SK-N-SH treated with all-trans-retinoic acid at 6 μM for 48 hours (cell line): ENCODE measurements around the gene PSMA2.

ENCODE experiments used
- ATAC-seq: fragments of 200-7000 bp; cut with Tn5 transposase; 3 replicates; pipeline ENCODE4 v1.9.1; 2020; ENCODE audit warnings: mild to moderate bottlenecking, moderate library complexity
- ARNTL ChIP-seq: fragments of 450-650 bp; formaldehyde crosslinking; IDR thresholded peaks from 2 replicates; pipeline ENCODE4 v1.5.0; 2020; ENCODE audit warnings: low read depth, mild to moderate bottlenecking, moderate library complexity, borderline replicate concordance
- BACH2 ChIP-seq: fragments of 250-450 bp; sonication (Bioruptor Pico); IDR thresholded peaks from 2 replicates; pipeline ENCODE4 v1.9.0; 2021; ENCODE audit warnings: mild to moderate bottlenecking, borderline replicate concordance
- ESRRG ChIP-seq: fragments of 250-450 bp; sonication (Bioruptor Pico); IDR thresholded peaks from 2 replicates; pipeline ENCODE4 v1.6.1; 2021; ENCODE audit warnings: mild to moderate bottlenecking
- GLIS3 ChIP-seq: fragments of 250-450 bp; sonication (Bioruptor Pico); IDR thresholded peaks from 2 replicates; pipeline ENCODE4 v1.5.0; 2020; ENCODE audit warnings: mild to moderate bottlenecking, moderate library complexity
- ISL1 ChIP-seq: fragments of 250-450 bp; sonication (Bioruptor Pico); IDR thresholded peaks from 2 replicates; pipeline ENCODE4 v2.1.2; 2022; ENCODE audit warnings: mild to moderate bottlenecking, moderate library complexity
- OSR1 ChIP-seq: fragments of 250-450 bp; sonication (Bioruptor Pico); IDR thresholded peaks from 2 replicates; pipeline ENCODE4 v1.8.0; 2022; ENCODE audit warnings: moderate library complexity, mild to moderate bottlenecking, inconsistent platforms
- POU6F1 ChIP-seq: fragments of 250-450 bp; sonication (Bioruptor Pico); IDR thresholded peaks from 2 replicates; pipeline ENCODE4 v1.8.0; 2021; ENCODE audit warnings: low read depth, mild to moderate bottlenecking, moderate library complexity, borderline replicate concordance
- PPARA ChIP-seq: fragments of 250-450 bp; sonication (Bioruptor Pico); IDR thresholded peaks from 2 replicates; pipeline ENCODE4 v1.5.0; 2020; ENCODE audit warnings: mild to moderate bottlenecking, borderline replicate concordance
- RARB ChIP-seq: fragments of 250-450 bp; sonication (Bioruptor Pico); IDR thresholded peaks from 2 replicates; pipeline ENCODE4 v1.8.0; 2021; ENCODE audit warnings: mild to moderate bottlenecking, moderate library complexity
- SNAI2 ChIP-seq: fragments of 250-450 bp; sonication (Bioruptor Pico); IDR thresholded peaks from 2 replicates; pipeline ENCODE4 v1.5.0; 2020; ENCODE audit warnings: mild to moderate bottlenecking, moderate library complexity
- TCF4 ChIP-seq: fragments of 250-450 bp; sonication (Bioruptor Pico); IDR thresholded peaks from 2 replicates; pipeline ENCODE4 v1.8.0; 2021; ENCODE audit warnings: mild to moderate bottlenecking, moderate library complexity, borderline replicate concordance
- TOX ChIP-seq: fragments of 250-450 bp; sonication (Bioruptor Pico); IDR thresholded peaks from 2 replicates; pipeline ENCODE4 v1.8.0; 2021; ENCODE audit warnings: mild to moderate bottlenecking, moderate library complexity, borderline replicate concordance
- ZC3H10 ChIP-seq: fragments of 250-450 bp; sonication (Bioruptor Pico); IDR thresholded peaks from 2 replicates; pipeline ENCODE4 v1.5.1; 2021; ENCODE audit warnings: mild to moderate bottlenecking, moderate library complexity
- ZFP3 ChIP-seq: fragments of 250-450 bp; sonication (Bioruptor Pico); IDR thresholded peaks from 2 replicates; pipeline ENCODE4 v1.5.0; 2020; ENCODE audit warnings: mild to moderate bottlenecking, moderate library complexity
- ZFP30 ChIP-seq: fragments of 450-650 bp; formaldehyde crosslinking; IDR thresholded peaks from 2 replicates; pipeline ENCODE4 v1.5.0; 2022; ENCODE audit warnings: mild to moderate bottlenecking, moderate library complexity
- ZNF565 ChIP-seq: fragments of 450-650 bp; formaldehyde crosslinking; conservative IDR thresholded peaks from 2 replicates; pipeline ENCODE4 v1.5.0; 2020; ENCODE audit warnings: low read depth, mild to moderate bottlenecking, moderate library complexity
- ZNF70 ChIP-seq: fragments of 450-650 bp; formaldehyde crosslinking; IDR thresholded peaks from 2 replicates; pipeline ENCODE4 v1.5.0; 2020; ENCODE audit warnings: mild to moderate bottlenecking, moderate library complexity
- ZNF8 ChIP-seq: fragments of 450-650 bp; formaldehyde crosslinking; IDR thresholded peaks from 2 replicates; pipeline ENCODE4 v1.5.0; 2020; ENCODE audit warnings: mild to moderate bottlenecking, moderate library complexity
- TF ChIP-seq, protein P1 (sequence below): fragments of 250-450 bp; sonication (Bioruptor Pico); IDR thresholded peaks from 2 replicates; pipeline ENCODE4 v1.5.1; 2021; ENCODE audit warnings: mild to moderate bottlenecking, moderate library complexity
- TF ChIP-seq, protein P2 (sequence below): fragments of 250-450 bp; sonication (Bioruptor Pico); IDR thresholded peaks from 2 replicates; pipeline ENCODE4 v1.8.0; 2020; ENCODE audit warnings: mild to moderate bottlenecking, moderate library complexity, borderline replicate concordance
- TF ChIP-seq, protein P3 (sequence below): fragments of 250-450 bp; sonication (Bioruptor Pico); IDR thresholded peaks from 2 replicates; pipeline ENCODE4 v1.5.1; 2020; ENCODE audit warnings: low read depth, mild to moderate bottlenecking, moderate library complexity

Gene PSMA2

GRCh38 chr7:42956062-42956461 is 24.1 kb upstream of the PSMA2 start:
- TF ChIP-seq TOX (no peak), ZNF70 (no peak), OSR1 (CRISPR knock-in tag) (no peak), GLIS3 (CRISPR knock-in tag) (no peak), BACH2 (CRISPR knock-in tag) (no peak), ZC3H10 (CRISPR knock-in tag) (no peak), PPARA (CRISPR knock-in tag) (no peak), ZFP30 (CRISPR knock-in tag) (no peak), POU6F1 (CRISPR knock-in tag) (no peak)
- TF ChIP-seq, protein P1, sequence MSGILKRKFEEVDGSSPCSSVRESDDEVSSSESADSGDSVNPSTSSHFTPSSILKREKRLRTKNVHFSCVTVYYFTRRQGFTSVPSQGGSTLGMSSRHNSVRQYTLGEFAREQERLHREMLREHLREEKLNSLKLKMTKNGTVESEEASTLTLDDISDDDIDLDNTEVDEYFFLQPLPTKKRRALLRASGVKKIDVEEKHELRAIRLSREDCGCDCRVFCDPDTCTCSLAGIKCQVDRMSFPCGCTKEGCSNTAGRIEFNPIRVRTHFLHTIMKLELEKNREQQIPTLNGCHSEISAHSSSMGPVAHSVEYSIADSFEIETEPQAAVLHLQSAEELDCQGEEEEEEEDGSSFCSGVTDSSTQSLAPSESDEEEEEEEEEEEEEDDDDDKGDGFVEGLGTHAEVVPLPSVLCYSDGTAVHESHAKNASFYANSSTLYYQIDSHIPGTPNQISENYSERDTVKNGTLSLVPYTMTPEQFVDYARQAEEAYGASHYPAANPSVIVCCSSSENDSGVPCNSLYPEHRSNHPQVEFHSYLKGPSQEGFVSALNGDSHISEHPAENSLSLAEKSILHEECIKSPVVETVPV (CRISPR knock-in tag): no peak
- TF ChIP-seq, protein P2, sequence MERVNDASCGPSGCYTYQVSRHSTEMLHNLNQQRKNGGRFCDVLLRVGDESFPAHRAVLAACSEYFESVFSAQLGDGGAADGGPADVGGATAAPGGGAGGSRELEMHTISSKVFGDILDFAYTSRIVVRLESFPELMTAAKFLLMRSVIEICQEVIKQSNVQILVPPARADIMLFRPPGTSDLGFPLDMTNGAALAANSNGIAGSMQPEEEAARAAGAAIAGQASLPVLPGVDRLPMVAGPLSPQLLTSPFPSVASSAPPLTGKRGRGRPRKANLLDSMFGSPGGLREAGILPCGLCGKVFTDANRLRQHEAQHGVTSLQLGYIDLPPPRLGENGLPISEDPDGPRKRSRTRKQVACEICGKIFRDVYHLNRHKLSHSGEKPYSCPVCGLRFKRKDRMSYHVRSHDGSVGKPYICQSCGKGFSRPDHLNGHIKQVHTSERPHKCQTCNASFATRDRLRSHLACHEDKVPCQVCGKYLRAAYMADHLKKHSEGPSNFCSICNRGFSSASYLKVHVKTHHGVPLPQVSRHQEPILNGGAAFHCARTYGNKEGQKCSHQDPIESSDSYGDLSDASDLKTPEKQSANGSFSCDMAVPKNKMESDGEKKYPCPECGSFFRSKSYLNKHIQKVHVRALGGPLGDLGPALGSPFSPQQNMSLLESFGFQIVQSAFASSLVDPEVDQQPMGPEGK (CRISPR knock-in tag): no peak
- ATAC-seq: no peak

- TF ChIP-seq TOX: no peak
- no peak for TF ChIP-seq ZNF70
- no peak for TF ChIP-seq ISL1
- no peak for TF ChIP-seq POU6F1 (CRISPR knock-in tag)
- TF ChIP-seq GLIS3 (CRISPR knock-in tag): no peak
- no peak for ATAC-seq
These were observed 22.0 kb upstream of the PSMA2 start for GRCh38 chr7:42953994-42954393.

GRCh38 chr7:42952328-42952727 is 20.4 kb upstream of the PSMA2 start:
- TF ChIP-seq ZNF8 (no peak), PPARA (CRISPR knock-in tag) (no peak), ESRRG (CRISPR knock-in tag) (no peak), OSR1 (CRISPR knock-in tag) (no peak), SNAI2 (CRISPR knock-in tag) (no peak), ZFP30 (CRISPR knock-in tag) (no peak), GLIS3 (CRISPR knock-in tag) (no peak), BACH2 (CRISPR knock-in tag) (no peak), ARNTL (no peak)
- ATAC-seq: no peak

DNA sequence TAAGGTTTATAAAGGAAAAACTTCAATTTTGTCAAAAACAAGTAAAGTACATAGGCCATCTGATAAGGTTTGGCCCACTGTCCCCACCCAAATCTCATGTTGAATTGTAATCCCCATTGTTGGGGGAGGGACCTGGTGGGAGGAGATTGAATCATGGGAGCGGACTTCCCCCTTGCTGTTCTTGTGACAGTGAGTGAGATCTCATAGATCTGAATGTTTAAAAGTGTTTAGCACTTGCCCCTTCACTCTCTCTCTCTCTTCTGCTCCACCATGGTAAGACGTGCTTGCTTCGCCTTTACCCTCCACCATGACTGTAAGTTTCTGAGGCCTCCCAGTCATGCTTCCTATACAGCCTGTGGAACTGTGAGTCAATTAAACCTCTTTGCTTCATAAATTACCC is 18.4 kb upstream of the PSMA2 start:
- TF ChIP-seq SNAI2 (CRISPR knock-in tag) (no peak), ZNF8 (no peak), ISL1 (no peak), PPARA (CRISPR knock-in tag) (no peak), BACH2 (CRISPR knock-in tag) (no peak), ZNF70 (no peak), GLIS3 (CRISPR knock-in tag) (no peak), ARNTL (no peak), ESRRG (CRISPR knock-in tag) (no peak), ZFP3 (no peak), ZNF565 (no peak)
- TF ChIP-seq, protein P1 (CRISPR knock-in tag): no peak

GRCh38 chr7:42947521-42947920 is 15.5 kb upstream of the PSMA2 start:
- ATAC-seq: no peak
- no peak for TF ChIP-seq PPARA (CRISPR knock-in tag)
- TF ChIP-seq BACH2 (CRISPR knock-in tag): no peak
- no peak for TF ChIP-seq ISL1
- TF ChIP-seq TCF4 (CRISPR knock-in tag): no peak
- TF ChIP-seq ZFP30 (CRISPR knock-in tag): no peak
- TF ChIP-seq, protein P3, sequence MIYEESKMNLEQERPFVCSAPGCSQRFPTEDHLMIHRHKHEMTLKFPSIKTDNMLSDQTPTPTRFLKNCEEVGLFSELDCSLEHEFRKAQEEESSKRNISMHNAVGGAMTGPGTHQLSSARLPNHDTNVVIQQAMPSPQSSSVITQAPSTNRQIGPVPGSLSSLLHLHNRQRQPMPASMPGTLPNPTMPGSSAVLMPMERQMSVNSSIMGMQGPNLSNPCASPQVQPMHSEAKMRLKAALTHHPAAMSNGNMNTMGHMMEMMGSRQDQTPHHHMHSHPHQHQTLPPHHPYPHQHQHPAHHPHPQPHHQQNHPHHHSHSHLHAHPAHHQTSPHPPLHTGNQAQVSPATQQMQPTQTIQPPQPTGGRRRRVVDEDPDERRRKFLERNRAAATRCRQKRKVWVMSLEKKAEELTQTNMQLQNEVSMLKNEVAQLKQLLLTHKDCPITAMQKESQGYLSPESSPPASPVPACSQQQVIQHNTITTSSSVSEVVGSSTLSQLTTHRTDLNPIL (CRISPR knock-in tag): no peak
- TF ChIP-seq ESRRG (CRISPR knock-in tag): no peak
- TF ChIP-seq RARB (CRISPR knock-in tag): no peak
- no peak for TF ChIP-seq ARNTL
- no peak for TF ChIP-seq ZNF8
- TF ChIP-seq, protein P1 (CRISPR knock-in tag): no peak
- TF ChIP-seq OSR1 (CRISPR knock-in tag): no peak
- TF ChIP-seq ZFP3: no peak

More for the DNA sequence above, 18.4 kb upstream of the PSMA2 start:
- ATAC-seq: no peak
